Right hindlimb (tissue), 1 donor: Measurements from ENCODE around the gene SRRM5.
A peak's percentile ranks its signal among the peaks of the same experiment; 100 is the strongest.
"Not testable (repeated sequence)": the region's sequence is repeated elsewhere in the genome, so short reads cannot be mapped to it uniquely, and the experiment has no call there.

ENCODE experiments used
- DNase-seq: peaks from one replicate; pipeline ENCODE4 v3.0.0-alpha.2; 2018

The SRRM5 gene

GRCh38 chr19:43611788-43612187 lies at the start of gene SRRM5:
TSS of gene SRRM5 (plus strand) at chr19:43612088. CDS start at chr19:43612122, 34 bp downstream.
- no peak for DNase-seq

GRCh38 chr19:43562226-43562697 lies 49.6 kb upstream of the SRRM5 start:
- DNase-seq, result no peak

- DNase-seq, result peak; percentile 57
These were observed 49.1 kb upstream of the SRRM5 start for GRCh38 chr19:43562698-43563241.

- peak; percentile 15 for DNase-seq
These were observed 48.0 kb upstream of the SRRM5 start for GRCh38 chr19:43563816-43564457.

GRCh38 chr19:43564800-43565199 lies 47.1 kb upstream of the SRRM5 start:
- peak; percentile 28 for DNase-seq

- no peak for DNase-seq
These were observed 42.2 kb upstream of the SRRM5 start for GRCh38 chr19:43569657-43570056.

GRCh38 chr19:43570174-43570791 lies 41.6 kb upstream of the SRRM5 start:
- DNase-seq, result no peak

GRCh38 chr19:43572171-43572588 lies 39.7 kb upstream of the SRRM5 start:
- DNase-seq, result no peak

GRCh38 chr19:43574424-43575155 lies 37.3 kb upstream of the SRRM5 start:
- peak; percentile 34 for DNase-seq

- peak; percentile 99 for DNase-seq
These were observed 36.5 kb upstream of the SRRM5 start, which contains the start of the genes PINLYP and XRCC1 for GRCh38 chr19:43575156-43575950. TSS of gene PINLYP (plus strand) at chr19:43575801. CDS start at chr19:43577192, 1,391 bp downstream. TSS of gene XRCC1 (minus strand) at chr19:43575527. CDS start at chr19:43575458, 69 bp downstream.

- DNase-seq, result peak; percentile 29
These were observed 35.7 kb upstream of the SRRM5 start for GRCh38 chr19:43575955-43576878.

GRCh38 chr19:43578787-43579186 lies 33.1 kb upstream of the SRRM5 start:
- no peak for DNase-seq

GRCh38 chr19:43581467-43581866 lies 30.4 kb upstream of the SRRM5 start:
- no peak for DNase-seq

- no peak for DNase-seq
These were observed 29.4 kb upstream of the SRRM5 start for GRCh38 chr19:43582495-43582894.

GRCh38 chr19:43584484-43584883 lies 27.4 kb upstream of the SRRM5 start:
- no peak for DNase-seq

- no peak for DNase-seq
These were observed 25.5 kb upstream of the SRRM5 start for GRCh38 chr19:43586346-43586745.

- not testable (repeated sequence) for DNase-seq
These were observed 24.9 kb upstream of the SRRM5 start for GRCh38 chr19:43587029-43587428.

GRCh38 chr19:43589277-43589676 lies 22.6 kb upstream of the SRRM5 start:
- no peak for DNase-seq

GRCh38 chr19:43589678-43590077 lies 22.2 kb upstream of the SRRM5 start:
- no peak for DNase-seq

- DNase-seq, result no peak
These were observed 19.8 kb upstream of the SRRM5 start for GRCh38 chr19:43591904-43592772.
